H1 (cell line): ENCODE results near the gene PIGA. TPM values are rescaled to one million over a fixed set of nuclear protein-coding genes. Genes with fewer than 3 reads are reported as not detected.

Experiments used
- CTCF ChIA-PET: fragments of 300-600 bp; sonication (Branson Sonifier 250); formaldehyde crosslinking; loops from one replicate; lab custom pipeline; 2021; ENCODE audit not compliant: partially characterized antibody; lab: Charles Lee
- POLR2A ChIA-PET: fragments of 300-600 bp; sonication (Branson Sonifier 250); formaldehyde crosslinking; loops from one replicate; lab custom pipeline; 2021; ENCODE audit warnings: inconsistent platforms; ENCODE audit not compliant: partially characterized antibody; lab: Charles Lee
- DNase-seq, 2 experiments: peaks; one replicate each; pipeline versions ENCODE4 v3.0.0 to v3.0.0-alpha.2; 2010 to 2022; ENCODE audit warnings: low spot score in 2 of 2, low read depth in 1 of 2, mixed read lengths in 1 of 2
- FAIRE-seq: peaks from 2 replicates; lab custom pipeline; 2011; peaks lifted over from hg19 to GRCh38; lab: Jason Lieb, UNC
- H2AFZ ChIP-seq: 2 replicates; pipeline ENCODE4 v1.8.1; 2012; ENCODE audit warnings: low read length, inconsistent platforms
- H2AK5ac ChIP-seq: 2 replicates; pipeline ENCODE4 v1.6.1; 2013; ENCODE audit warnings: low read depth, low read length
- H2BK120ac ChIP-seq: replicated peaks from 2 replicates; pipeline ENCODE3; 2013; ENCODE audit warnings: low read depth, low read length, inconsistent platforms
- H2BK12ac ChIP-seq: 2 replicates; pipeline ENCODE4 v1.6.1; 2013; ENCODE audit warnings: low read depth, low read length
- H2BK15ac ChIP-seq: 2 replicates; pipeline ENCODE4 v1.6.1; 2013; ENCODE audit warnings: low read length
- H2BK20ac ChIP-seq: 2 replicates; pipeline ENCODE4 v1.6.1; 2013; ENCODE audit warnings: low read length
- H2BK5ac ChIP-seq: 2 replicates; pipeline ENCODE4 v1.6.1; 2013; ENCODE audit warnings: low read depth, low read length
- H3K14ac ChIP-seq: 2 replicates; pipeline ENCODE4 v1.6.1; 2013; ENCODE audit warnings: inconsistent platforms; ENCODE audit not compliant: insufficient read length
- H3K18ac ChIP-seq: 2 replicates; pipeline ENCODE4 v1.6.1; 2013; ENCODE audit warnings: low read length; ENCODE audit errors: extremely low read depth
- H3K23ac ChIP-seq: 2 replicates; pipeline ENCODE4 v1.6.1; 2013; ENCODE audit warnings: inconsistent platforms; ENCODE audit not compliant: insufficient read length
- H3K23me2 ChIP-seq: 2 replicates; pipeline ENCODE4 v1.6.1; 2013; ENCODE audit warnings: low read depth, low read length
- H3K27ac ChIP-seq: 2 replicates; pipeline ENCODE4 v1.6.1; 2011; ENCODE audit warnings: low read depth, low read length, inconsistent platforms
- H3K27me3 ChIP-seq, 4 experiments: replicated peaks in 1 of 4; 1 replicate in 1 of 4; 2 replicates in 3 of 4; pipeline versions ENCODE4 v1.6.1 to v1.8.1; 2011 to 2013; ENCODE audit warnings: low read length in 3 of 4, mild to moderate bottlenecking in 3 of 4, inconsistent platforms in 2 of 4, mixed read lengths in 2 of 4, moderate library complexity in 1 of 4; ENCODE audit not compliant: control insufficient read depth in 3 of 4, insufficient read depth in 3 of 4; ENCODE audit errors: extremely low read depth in 1 of 4
- H3K36me3 ChIP-seq, 4 experiments: 2 replicates each; pipeline versions ENCODE4 v1.6.1 to v1.8.1; 2011 to 2013; ENCODE audit warnings: mild to moderate bottlenecking in 4 of 4, low read length in 3 of 4, moderate library complexity in 2 of 4, control low read depth in 1 of 4, inconsistent platforms in 1 of 4; ENCODE audit not compliant: insufficient read depth in 4 of 4, control insufficient read depth in 2 of 4
- H3K4ac ChIP-seq: replicated peaks from 2 replicates; pipeline ENCODE3; 2013; ENCODE audit warnings: low read length, low read depth, mixed read lengths, inconsistent platforms; ENCODE audit not compliant: insufficient read length
- H3K4me1 ChIP-seq, 4 experiments: replicated peaks in 1 of 4; 1 replicate in 1 of 4; 2 replicates in 3 of 4; pipeline versions ENCODE4 v1.6.1 to v1.8.1; 2011 to 2013; ENCODE audit warnings: low read length in 3 of 4, inconsistent platforms in 2 of 4, mixed read lengths in 1 of 4; ENCODE audit not compliant: insufficient read depth in 4 of 4, control insufficient read depth in 3 of 4
- H3K4me2 ChIP-seq, 2 experiments: 2 replicates each; pipeline versions ENCODE4 v1.6.1 to v1.8.1; 2011 to 2013; ENCODE audit warnings: low read depth in 2 of 2, low read length in 2 of 2, control low read depth in 1 of 2, inconsistent platforms in 1 of 2, mild to moderate bottlenecking in 1 of 2; ENCODE audit not compliant: insufficient read depth in 1 of 2
- H3K4me3 ChIP-seq, 4 experiments: fragments of 200-600, 300-600 bp in 1 of 4; sonication (generic), shearing (Covaris generic), sonication (Bioruptor Twin) in 1 of 4; 2 replicates each; pipeline versions ENCODE4 v1.5.1 to v1.8.1; 2011 to 2016; ENCODE audit warnings: low read length in 4 of 4, low read depth in 3 of 4, control low read depth in 2 of 4, inconsistent platforms in 2 of 4, mild to moderate bottlenecking in 2 of 4, mixed read lengths in 1 of 4, moderate library complexity in 1 of 4; ENCODE audit not compliant: insufficient read depth in 2 of 4; ENCODE audit errors: extremely low read depth in 1 of 4
- H3K56ac ChIP-seq: replicated peaks from 2 replicates; pipeline ENCODE3; 2013; ENCODE audit warnings: low read depth, mild to moderate bottlenecking, mixed read lengths, low read length, inconsistent platforms; ENCODE audit not compliant: insufficient read length
- H3K79me1 ChIP-seq: 2 replicates; pipeline ENCODE4 v1.6.1; 2013; ENCODE audit warnings: low read depth, low read length, control low read depth
- H3K79me2 ChIP-seq, 2 experiments: 2 replicates each; pipeline versions ENCODE4 v1.6.1 to v1.8.1; 2012 to 2013; ENCODE audit warnings: low read length in 2 of 2, mild to moderate bottlenecking in 2 of 2, inconsistent platforms in 1 of 2; ENCODE audit not compliant: insufficient read depth in 2 of 2, control insufficient read depth in 1 of 2
- H3K9ac ChIP-seq, 4 experiments: replicated peaks in 1 of 4; 1 replicate in 1 of 4; 2 replicates in 3 of 4; pipeline versions ENCODE4 v1.6.1 to v1.8.1; 2011 to 2013; ENCODE audit warnings: low read depth in 3 of 4, low read length in 3 of 4, control low read depth in 2 of 4, mild to moderate bottlenecking in 2 of 4, moderate library complexity in 2 of 4, inconsistent platforms in 1 of 4; ENCODE audit errors: extremely low read depth in 1 of 4
- H3K9me3 ChIP-seq, 2 experiments: 2 replicates each; pipeline versions ENCODE4 v1.6.1 to v1.8.1; 2012 to 2013; ENCODE audit warnings: mild to moderate bottlenecking in 2 of 2, moderate library complexity in 2 of 2, control low read depth in 1 of 2, inconsistent platforms in 1 of 2, low read depth in 1 of 2, low read length in 1 of 2, mixed read lengths in 1 of 2; ENCODE audit not compliant: insufficient read depth in 2 of 2
- H4K20me1 ChIP-seq, 2 experiments: replicated peaks in 1 of 2; 2 replicates each; pipeline versions ENCODE3 to v1.8.1; 2011 to 2013; ENCODE audit warnings: inconsistent platforms in 2 of 2, low read length in 2 of 2, mild to moderate bottlenecking in 1 of 2; ENCODE audit not compliant: insufficient read depth in 2 of 2, control insufficient read depth in 1 of 2
- H4K5ac ChIP-seq: 2 replicates; pipeline ENCODE4 v1.6.1; 2013; ENCODE audit warnings: low read length, low read depth, mixed read lengths, inconsistent platforms; ENCODE audit not compliant: insufficient read length
- H4K8ac ChIP-seq: 2 replicates; pipeline ENCODE4 v1.8.0; 2013; ENCODE audit warnings: mild to moderate bottlenecking, moderate library complexity, low read length, inconsistent platforms; ENCODE audit not compliant: insufficient read depth; ENCODE audit errors: extremely low read depth
- H4K91ac ChIP-seq: replicated peaks from 2 replicates; pipeline ENCODE3; 2013; ENCODE audit warnings: low read length, mixed read lengths, inconsistent platforms; ENCODE audit not compliant: insufficient read length
- SIX5 ChIP-seq: IDR thresholded peaks from 2 replicates; pipeline ENCODE4 v1.6.1; 2011; ENCODE audit warnings: mild to moderate bottlenecking, low read depth, low read length
- YY1 ChIP-seq: IDR thresholded peaks from 2 replicates; pipeline ENCODE4 v1.6.1; 2011; ENCODE audit warnings: low read depth, mild to moderate bottlenecking, low read length
- WGBS, 2 experiments: shearing (Covaris generic) in 1 of 2; methylation state at CpG; one replicate each; pipeline versions ENCODE4 v1.1.6 to v1.1.7; 2013 to 2015; ENCODE audit warnings: low lambda C conversion rate in 2 of 2, mixed read lengths in 2 of 2, inconsistent platforms in 1 of 2, low coverage in 1 of 2, missing lambda C conversion rate in 1 of 2; ENCODE audit not compliant: insufficient replicate concordance in 2 of 2, insufficient coverage in 1 of 2, insufficient read length in 1 of 2; ENCODE audit errors: extremely low coverage in 1 of 2, missing lambda C conversion rate in 1 of 2; 5-methylcytosine and 5-hydroxymethylcytosine counted together
- polyA plus RNA-seq, 7 experiments: library from polyadenylated mRNA; depleted of rRNA in 3 of 7; stranded (reverse) in 5 of 7; unstranded in 2 of 7; fragments of >200 nt in 5 of 7; fragments of 200-250 nt in 2 of 7; gene quantifications; 1 replicate in 5 of 7; 2 replicates in 1 of 7; 4 replicates in 1 of 7; pipeline versions ENCODE4 v1.2.1 to v1.2.3, GENCODE V29; 2011 to 2013; ENCODE audit warnings: missing spikeins in 2 of 7, mixed read lengths in 2 of 7
- total RNA-seq: library from RNA; stranded (reverse); fragmentation: NEBNext Ultra II Directional; extraction: Animal tissue kit (Norgen Biotek cat#: 25700); gene quantifications from 2 replicates; pipeline ENCODE4 v1.2.1, GENCODE V29; 2021

Gene PIGA
- total and polyA plus RNA-seq, 2 of the 8 experiments (the other 6 are each of a cell fraction or from before 2014, with no cell fraction given) = 5.0 to 13.4 TPM

DNA sequence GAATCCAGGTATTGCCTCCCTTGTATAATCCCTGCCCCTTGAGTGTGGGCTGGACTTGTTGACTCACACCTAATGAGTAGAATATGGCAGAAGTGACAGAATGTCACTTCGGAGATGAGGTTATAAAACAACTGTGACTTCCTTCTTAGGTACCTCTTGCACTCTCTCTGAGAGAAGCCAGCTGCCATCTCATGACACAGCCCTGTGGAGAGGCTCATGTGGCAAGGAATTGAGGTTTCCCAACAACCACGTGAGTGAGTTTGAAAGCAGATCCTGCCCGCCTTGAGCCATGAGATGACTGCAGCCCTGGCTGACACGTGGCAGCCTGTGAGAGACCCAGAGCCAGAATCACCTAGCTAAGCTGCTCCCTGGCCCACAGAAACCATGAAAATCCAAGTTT lies 33.4 kb downstream of the PIGA start:
- Histone ChIP-seq H4K91ac (no peak overlapping the region), H4K20me1 (no peaks in the 10 kb centered on the region), H2BK15ac (no peak overlapping the region), H3K27me3 (no peaks in the 10 kb centered on the region), H3K79me1 (no peaks in the 10 kb centered on the region), H4K8ac (no peak overlapping the region), H3K4me1 (no peaks in the 10 kb centered on the region), H3K79me2 (no peaks in the 10 kb centered on the region), H2AK5ac (no peak overlapping the region), H3K14ac (no peak overlapping the region), H3K18ac (no peak overlapping the region), H2BK120ac (no peak overlapping the region), H3K23ac (no peak overlapping the region), H3K56ac (no peak overlapping the region), H2BK12ac (no peak overlapping the region), H2AFZ (no peak overlapping the region), H3K9me3 (no peaks in the 10 kb centered on the region), H3K4ac (no peak overlapping the region), H4K5ac (no peak overlapping the region), H3K4me2 (no peak overlapping the region), H2BK5ac (no peak overlapping the region), H3K27ac (no peak overlapping the region), H3K23me2 (no peaks in the 10 kb centered on the region), H3K4me3 (no peak overlapping the region), H3K9ac (no peak overlapping the region), H3K36me3 (no peaks in the 10 kb centered on the region), H2BK20ac (no peak overlapping the region)
- ChIA-PET POLR2A (no interaction called here), CTCF (interaction anchor here (1.3 to 1.9 kb wide), 4 partner anchors 9 to 166 kb away, joined by 3 to 7 read pairs (median 4); no protein-coding TSS in a partner anchor)
- TF ChIP-seq SIX5 (no peak), YY1 (no peak)
- 85% methylated on average over 4 of the region's 4 CpGs; no CpG with 5 or more reads in 1 of the 2 experiments for WGBS, 2 experiments
- no peak for DNase-seq
- no peak for FAIRE-seq
